ENCODE results near the gene MEI4. TPM values are rescaled to one million over a fixed set of nuclear protein-coding genes. Genes with fewer than 3 reads are reported as not detected.
"Not testable (repeated sequence)": the region's sequence is repeated elsewhere in the genome, so short reads cannot be mapped to it uniquely, and the experiment has no call there.

MEI4 gene
- total and polyA plus RNA-seq, 5 experiments from 2014 or later: 0.08 to 0.18 (median 0.14) TPM; not detected in 2

DNA sequence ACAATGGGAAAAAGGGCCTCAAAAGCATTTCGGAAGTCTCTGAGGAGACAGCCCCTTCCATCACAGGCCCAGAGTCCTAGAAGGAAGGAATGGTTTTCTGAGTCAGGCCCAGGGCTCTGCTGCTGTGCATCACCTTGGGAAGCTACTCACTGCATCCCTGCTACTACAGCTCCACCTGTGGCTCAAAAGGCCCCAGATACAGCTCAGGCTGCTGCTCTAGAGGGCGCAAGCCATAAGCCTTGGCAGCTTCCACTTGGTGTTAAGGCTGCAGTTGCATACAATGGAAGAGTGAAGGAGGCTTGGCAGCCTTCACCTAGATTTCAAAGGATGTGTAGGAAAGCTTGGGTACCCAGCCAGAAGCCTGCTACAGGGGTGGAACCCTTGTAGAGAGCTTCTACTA is 54.8 kb downstream of the MEI4 start:
- Mint-ChIP-seq H3K4me1 (no peaks in the 10 kb centered on the region), H3K27ac (no peak overlapping the region), H3K27me3 (no peaks in the 10 kb centered on the region), H3K36me3 (peaks cover 0 to 14% (median 0%) of the 10 kb centered on the region in 3 donors), H3K9me3 (peaks cover 7 to 51% (median 17%) of the 10 kb centered on the region in 9 donors), H3K4me3 (no peak overlapping the region)
- no peak for DNase-seq
- POLR2A ChIA-PET: no interaction called here
- ATAC-seq: no peak

DNA sequence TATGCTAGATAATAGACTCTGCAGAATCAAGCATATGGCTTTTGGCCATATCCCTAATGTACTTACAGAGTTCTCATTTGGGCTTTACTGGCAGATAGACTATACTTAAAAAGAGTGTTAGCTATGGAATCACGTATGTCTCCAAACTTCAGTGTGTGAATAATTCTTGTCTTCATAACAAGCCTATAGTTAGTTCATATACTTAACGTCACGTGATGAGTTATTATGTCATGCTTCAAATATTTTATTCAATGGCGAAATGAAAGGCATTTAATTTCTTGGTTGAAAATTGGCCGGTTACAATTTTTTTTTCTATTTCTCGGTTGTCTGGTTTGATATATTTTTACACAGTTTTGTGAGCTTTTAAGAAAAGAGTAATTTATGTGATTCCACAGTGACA is 62.7 kb downstream of the MEI4 start:
- Mint-ChIP-seq H3K27ac (no peak overlapping the region), H3K27me3 (no peaks in the 10 kb centered on the region), H3K4me1 (no peaks in the 10 kb centered on the region), H3K36me3 (no peaks in the 10 kb centered on the region), H3K4me3 (no peak overlapping the region), H3K9me3 (peaks cover 0 to 17% (median 0%) of the 10 kb centered on the region in 9 donors)
- POLR2A ChIA-PET: no interaction called here
- no peak for ATAC-seq
- DNase-seq: no peak

DNA sequence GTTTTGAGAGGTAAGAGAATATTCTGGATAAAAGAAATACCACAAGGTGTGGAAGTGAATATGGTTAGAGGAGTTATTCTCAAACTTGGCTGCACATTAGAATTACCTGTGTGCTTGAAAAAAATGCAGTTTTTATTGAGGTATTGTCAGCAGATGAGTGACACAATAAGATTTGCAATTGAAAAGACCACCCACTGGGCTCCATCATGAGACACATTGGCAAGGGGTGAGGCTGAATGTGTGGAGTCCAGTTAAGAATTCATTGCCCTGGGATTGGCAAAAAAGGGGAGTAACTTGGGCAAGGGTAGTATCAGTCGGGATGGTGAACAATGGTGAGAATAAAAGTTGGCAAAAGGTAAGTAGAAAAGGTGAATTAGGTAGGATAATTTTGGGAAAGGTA is 63.5 kb downstream of the MEI4 start:
- POLR2A ChIA-PET: no interaction called here
- Mint-ChIP-seq H3K9me3 (peaks cover 0 to 17% (median 0%) of the 10 kb centered on the region in 9 donors), H3K27me3 (no peaks in the 10 kb centered on the region), H3K36me3 (no peaks in the 10 kb centered on the region), H3K4me3 (no peak overlapping the region), H3K27ac (no peak overlapping the region), H3K4me1 (no peaks in the 10 kb centered on the region)
- DNase-seq (no peak), ATAC-seq (no peak)

DNA sequence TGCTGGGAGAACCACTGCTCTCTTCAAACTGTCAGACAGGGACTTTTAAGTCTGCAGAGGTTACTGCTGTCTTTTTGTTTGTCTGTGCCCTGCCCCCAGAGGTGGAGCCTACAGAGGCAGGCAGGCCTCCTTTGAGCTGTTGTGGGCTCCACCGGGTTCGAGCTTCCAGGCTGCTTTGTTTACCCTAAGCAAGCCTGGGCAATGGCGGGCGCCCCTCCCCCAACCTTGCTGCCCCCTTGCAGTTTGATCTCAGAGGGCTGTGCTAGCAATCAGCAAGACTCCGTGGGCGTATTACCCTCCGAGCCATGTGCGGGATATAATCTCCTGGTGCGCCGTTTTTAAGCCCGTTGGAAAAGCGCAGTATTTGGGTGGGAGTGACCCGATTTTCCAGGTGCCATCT is 83.2 kb downstream of the MEI4 start:
- H3K4me3 Mint-ChIP-seq, H3K4me1 Mint-ChIP-seq, DNase-seq, H3K36me3 Mint-ChIP-seq, ATAC-seq, POLR2A ChIA-PET, H3K27me3 Mint-ChIP-seq, H3K27ac Mint-ChIP-seq: not testable (repeated sequence)
- peaks cover 0 to 31% (median 8%) of the 10 kb centered on the region in 9 donors for H3K9me3 Mint-ChIP-seq

DNA sequence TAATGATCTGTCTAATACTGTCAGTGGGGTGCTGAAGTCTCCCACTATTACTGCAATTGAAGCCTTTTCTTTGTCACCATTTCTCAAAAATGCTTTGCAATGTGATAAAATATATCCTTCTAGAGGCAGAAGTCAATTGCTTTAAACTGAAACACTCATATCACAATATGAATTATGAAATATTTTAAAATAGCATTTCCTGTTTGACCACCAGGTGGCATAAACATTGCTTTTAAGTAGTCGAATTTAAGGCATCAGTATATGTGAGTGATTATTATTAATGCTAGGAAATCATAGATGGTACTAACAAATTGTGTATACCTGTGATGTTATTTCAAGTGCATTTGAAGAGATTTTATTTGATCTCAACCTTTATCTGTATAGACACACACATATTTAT is 87.5 kb downstream of the MEI4 start:
- no peak for DNase-seq
- ATAC-seq: no peak
- no peaks in the 10 kb centered on the region for H3K36me3 Mint-ChIP-seq

DNA sequence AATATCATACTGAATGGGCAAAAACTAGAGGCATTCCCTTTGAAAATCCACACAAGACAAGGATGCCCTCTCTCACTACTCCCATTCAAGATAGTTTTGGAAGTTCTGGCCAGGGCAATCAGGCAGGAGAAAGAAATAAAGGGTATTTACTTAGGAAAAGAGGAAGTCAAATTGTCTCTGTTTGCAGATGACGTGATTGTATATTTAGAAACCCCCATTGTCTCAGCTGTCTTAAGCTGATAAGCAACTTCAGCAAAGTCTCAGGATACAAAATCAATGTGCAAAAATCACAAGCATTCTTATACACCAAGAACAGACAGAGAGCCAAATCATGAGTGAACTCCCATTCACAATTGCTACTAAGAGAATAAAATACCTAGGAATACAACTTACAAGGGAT is 99.3 kb downstream of the MEI4 start:
- H3K36me3 Mint-ChIP-seq, H3K4me3 Mint-ChIP-seq, H3K27ac Mint-ChIP-seq, POLR2A ChIA-PET, ATAC-seq, H3K4me1 Mint-ChIP-seq, DNase-seq, H3K27me3 Mint-ChIP-seq: not testable (repeated sequence)
- peaks cover 0 to 36% (median 15%) of the 10 kb centered on the region in 9 donors for H3K9me3 Mint-ChIP-seq

More for the DNA sequence above, 87.5 kb downstream of the MEI4 start:
- no peaks in the 10 kb centered on the region for H3K4me1 Mint-ChIP-seq
- H3K4me3 Mint-ChIP-seq: no peak overlapping the region
- H3K9me3 Mint-ChIP-seq: peaks cover 0 to 21% (median 8%) of the 10 kb centered on the region in 9 donors
- POLR2A ChIA-PET: no interaction called here
- peaks cover 0 to 3% (median 0%) of the 10 kb centered on the region in 5 donors for H3K27me3 Mint-ChIP-seq
- H3K27ac Mint-ChIP-seq: no peak overlapping the region

DNA sequence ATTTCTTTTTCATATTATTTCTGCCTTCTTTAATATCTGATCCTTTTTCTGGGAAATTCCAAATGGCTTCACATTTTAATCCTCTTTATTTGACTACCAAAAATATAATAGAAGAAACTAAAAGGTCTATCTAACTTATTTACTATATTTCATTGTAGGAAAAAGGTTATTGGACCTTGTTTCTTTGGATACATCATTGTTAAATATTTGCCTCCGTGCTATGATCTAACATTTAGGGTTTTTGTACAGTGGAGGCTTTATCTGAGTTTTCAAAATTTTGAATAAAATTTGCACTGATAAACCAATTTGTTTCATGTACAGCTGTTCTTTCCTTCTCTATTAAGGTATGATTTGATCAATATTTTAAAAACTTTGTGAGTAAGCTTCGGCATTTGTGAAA is 109.5 kb downstream of the MEI4 start:
- POLR2A ChIA-PET: no interaction called here
- H3K9me3 Mint-ChIP-seq: peaks cover 0 to 15% (median 6%) of the 10 kb centered on the region in 9 donors
- no peaks in the 10 kb centered on the region for H3K27me3 Mint-ChIP-seq
- no peak overlapping the region for H3K4me3 Mint-ChIP-seq
- H3K27ac Mint-ChIP-seq: no peak overlapping the region
- no peaks in the 10 kb centered on the region for H3K36me3 Mint-ChIP-seq
- ATAC-seq: no peak
- H3K4me1 Mint-ChIP-seq: no peaks in the 10 kb centered on the region
- DNase-seq: no peak

DNA sequence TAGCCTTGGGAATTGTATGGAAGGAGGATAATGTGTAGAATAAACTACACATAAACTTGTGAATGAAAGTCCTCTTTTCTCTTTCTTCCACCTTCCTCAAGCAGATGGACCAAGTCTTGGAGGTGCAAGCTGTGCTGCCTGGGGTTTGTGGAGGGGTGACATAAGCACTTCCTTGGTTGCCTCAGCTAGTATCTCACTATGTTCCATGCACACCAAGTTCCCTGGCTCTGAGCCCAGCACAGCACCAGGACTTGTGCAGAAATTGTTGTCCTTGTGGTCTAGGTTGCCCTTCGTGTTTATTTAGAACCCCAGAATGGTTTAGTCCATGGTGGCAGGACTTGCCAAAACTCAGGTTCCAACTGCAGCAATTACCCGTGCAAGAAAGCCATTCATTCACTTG is 110.3 kb downstream of the MEI4 start:
- no peaks in the 10 kb centered on the region for H3K4me1 Mint-ChIP-seq
- peaks cover 0 to 15% (median 6%) of the 10 kb centered on the region in 9 donors for H3K9me3 Mint-ChIP-seq
- POLR2A ChIA-PET: no interaction called here
- no peaks in the 10 kb centered on the region for H3K36me3 Mint-ChIP-seq
- DNase-seq: no peak
- no peak overlapping the region for H3K4me3 Mint-ChIP-seq
- no peak overlapping the region for H3K27ac Mint-ChIP-seq
- no peak for ATAC-seq
- H3K27me3 Mint-ChIP-seq: no peaks in the 10 kb centered on the region

DNA sequence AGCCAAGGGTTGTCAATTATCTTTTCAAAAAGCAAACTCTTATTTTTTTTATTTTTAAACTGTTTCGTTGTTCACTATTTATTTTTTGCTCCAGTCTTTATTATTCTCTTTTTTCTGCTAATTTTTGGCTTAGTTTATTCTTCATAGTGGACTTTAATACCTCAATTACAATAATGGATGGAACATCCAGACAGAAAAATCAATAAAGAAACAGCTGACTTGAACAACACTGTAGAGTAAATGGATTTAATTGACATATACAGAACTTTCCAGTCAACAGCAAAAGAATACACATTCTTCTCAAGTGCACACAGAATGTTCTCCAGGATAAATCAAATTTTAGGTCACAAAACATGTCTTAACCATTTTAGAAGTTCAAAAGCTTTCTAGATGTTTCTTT is 111.5 kb downstream of the MEI4 start:
- POLR2A ChIA-PET: no interaction called here
- H3K36me3 Mint-ChIP-seq: no peaks in the 10 kb centered on the region
- H3K4me1 Mint-ChIP-seq: no peaks in the 10 kb centered on the region
- H3K4me3 Mint-ChIP-seq: no peak overlapping the region
- H3K27ac Mint-ChIP-seq: no peak overlapping the region
- peaks cover 0 to 6% (median 2%) of the 10 kb centered on the region in 9 donors for H3K9me3 Mint-ChIP-seq
- ATAC-seq (no peak), DNase-seq (no peak)
- H3K27me3 Mint-ChIP-seq: no peaks in the 10 kb centered on the region

DNA sequence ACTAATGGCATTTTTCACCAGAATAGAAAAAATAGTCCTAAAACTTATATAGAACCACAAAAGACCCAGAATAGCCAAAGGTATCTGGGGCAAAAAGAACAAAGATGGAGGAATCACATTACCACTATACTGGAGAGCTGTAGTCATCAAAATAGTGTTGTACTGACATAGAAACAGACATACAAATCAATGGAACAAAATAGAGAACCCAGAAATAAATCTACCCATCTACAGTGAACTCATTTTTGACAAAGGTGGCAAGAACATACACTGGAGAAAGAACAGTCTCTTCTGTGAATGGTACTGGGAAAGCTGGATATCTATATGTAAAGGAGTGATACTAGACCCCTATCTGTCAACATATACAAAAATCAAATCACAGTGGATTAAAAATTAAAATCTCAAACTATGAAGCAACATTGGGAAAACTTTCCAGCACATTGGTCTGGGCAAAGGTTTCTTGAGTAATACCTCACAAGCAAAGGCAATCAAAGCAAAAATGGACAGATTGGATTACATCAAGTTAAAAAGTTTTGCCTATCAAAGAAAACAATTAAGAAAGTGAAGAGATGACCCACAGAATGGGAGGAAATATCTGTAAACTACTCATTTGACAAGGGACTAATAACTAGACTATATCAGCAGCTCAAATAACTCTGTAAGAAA is 120.5 kb downstream of the MEI4 start:
- no peak for DNase-seq
- POLR2A ChIA-PET: no interaction called here
- H3K27ac Mint-ChIP-seq: no peak overlapping the region
- H3K4me1 Mint-ChIP-seq: no peaks in the 10 kb centered on the region
- no peak for ATAC-seq
- H3K27me3 Mint-ChIP-seq: no peaks in the 10 kb centered on the region
- peaks cover 0 to 42% (median 10%) of the 10 kb centered on the region in 9 donors for H3K9me3 Mint-ChIP-seq
- H3K36me3 Mint-ChIP-seq: no peaks in the 10 kb centered on the region
- no peak overlapping the region for H3K4me3 Mint-ChIP-seq

DNA sequence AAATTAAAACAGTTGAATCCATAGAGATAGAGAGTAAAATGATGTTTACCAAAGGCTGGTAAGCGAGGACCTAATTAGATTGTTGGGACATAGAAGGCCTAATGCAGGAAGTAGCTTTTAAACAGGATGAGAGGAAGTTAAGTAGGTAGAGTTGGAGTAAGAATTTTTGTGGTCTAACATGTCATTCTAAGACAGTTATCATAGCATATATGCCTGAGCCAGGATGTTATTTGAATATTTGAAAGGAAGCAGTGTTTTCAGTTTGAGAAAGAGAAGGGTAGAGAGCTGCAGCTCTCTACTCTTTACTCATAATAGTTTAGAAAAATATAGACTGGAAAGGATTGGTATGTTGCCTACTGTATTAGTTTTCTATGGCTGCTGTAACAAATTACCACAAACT is 121.6 kb downstream of the MEI4 start:
- peaks cover 0 to 42% (median 10%) of the 10 kb centered on the region in 9 donors for H3K9me3 Mint-ChIP-seq
- no peak overlapping the region for H3K4me3 Mint-ChIP-seq
- no peaks in the 10 kb centered on the region for H3K27me3 Mint-ChIP-seq
- no peak overlapping the region for H3K27ac Mint-ChIP-seq
- H3K36me3 Mint-ChIP-seq: no peaks in the 10 kb centered on the region
- no peaks in the 10 kb centered on the region for H3K4me1 Mint-ChIP-seq
- ATAC-seq (no peak), DNase-seq (no peak)
- POLR2A ChIA-PET: no interaction called here

DNA sequence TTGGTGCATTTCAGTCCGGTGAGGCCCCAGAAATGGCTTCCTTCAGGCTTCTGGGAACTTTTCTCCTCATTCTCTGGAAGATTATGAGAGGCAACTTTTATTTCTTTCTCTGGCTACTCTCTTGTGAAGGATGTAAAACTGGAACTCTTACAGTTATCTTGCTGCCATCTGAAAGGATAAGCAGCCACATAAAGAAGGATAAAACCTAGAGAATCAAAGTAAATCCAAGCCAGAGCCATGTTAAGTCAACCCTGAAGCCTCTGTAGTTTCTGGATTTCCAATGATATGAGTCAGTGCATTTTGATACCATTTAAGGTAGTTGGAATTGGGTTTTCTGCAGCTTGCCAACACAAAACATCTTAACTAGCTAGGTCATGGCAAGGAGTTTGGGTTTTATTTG is 123.6 kb downstream of the MEI4 start:
- no peak for DNase-seq
- Mint-ChIP-seq H3K4me3 (no peak overlapping the region), H3K27ac (no peak overlapping the region), H3K27me3 (no peaks in the 10 kb centered on the region), H3K4me1 (no peaks in the 10 kb centered on the region), H3K9me3 (peaks cover 0 to 34% (median 8%) of the 10 kb centered on the region in 9 donors), H3K36me3 (no peaks in the 10 kb centered on the region)
- ATAC-seq: no peak
- POLR2A ChIA-PET: no interaction called here

DNA sequence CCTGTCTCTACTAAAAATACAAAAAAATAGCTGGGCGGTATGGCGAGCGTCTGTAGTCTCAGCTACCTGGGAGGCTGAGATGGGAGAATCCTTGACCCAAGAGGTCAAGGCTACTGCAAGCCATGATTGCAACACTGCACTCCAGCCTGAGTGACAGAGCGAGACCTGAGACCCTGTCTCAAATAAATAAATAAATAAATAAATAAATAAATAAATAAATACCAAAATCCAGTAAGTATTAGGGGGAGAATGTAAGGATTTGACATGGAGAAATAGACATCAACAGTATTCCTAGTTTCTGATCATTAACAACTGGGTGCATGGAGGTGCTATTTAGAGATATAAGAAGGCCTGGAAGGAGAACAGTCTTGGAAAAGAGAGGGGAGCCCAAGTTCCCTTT is 125.7 kb downstream of the MEI4 start:
- Mint-ChIP-seq H3K4me1 (no peaks in the 10 kb centered on the region), H3K36me3 (no peaks in the 10 kb centered on the region), H3K4me3 (no peak overlapping the region), H3K9me3 (peaks cover 0 to 19% (median 8%) of the 10 kb centered on the region in 9 donors), H3K27ac (no peak overlapping the region), H3K27me3 (no peaks in the 10 kb centered on the region)
- POLR2A ChIA-PET: no interaction called here
- DNase-seq: no peak
- no peak for ATAC-seq

DNA sequence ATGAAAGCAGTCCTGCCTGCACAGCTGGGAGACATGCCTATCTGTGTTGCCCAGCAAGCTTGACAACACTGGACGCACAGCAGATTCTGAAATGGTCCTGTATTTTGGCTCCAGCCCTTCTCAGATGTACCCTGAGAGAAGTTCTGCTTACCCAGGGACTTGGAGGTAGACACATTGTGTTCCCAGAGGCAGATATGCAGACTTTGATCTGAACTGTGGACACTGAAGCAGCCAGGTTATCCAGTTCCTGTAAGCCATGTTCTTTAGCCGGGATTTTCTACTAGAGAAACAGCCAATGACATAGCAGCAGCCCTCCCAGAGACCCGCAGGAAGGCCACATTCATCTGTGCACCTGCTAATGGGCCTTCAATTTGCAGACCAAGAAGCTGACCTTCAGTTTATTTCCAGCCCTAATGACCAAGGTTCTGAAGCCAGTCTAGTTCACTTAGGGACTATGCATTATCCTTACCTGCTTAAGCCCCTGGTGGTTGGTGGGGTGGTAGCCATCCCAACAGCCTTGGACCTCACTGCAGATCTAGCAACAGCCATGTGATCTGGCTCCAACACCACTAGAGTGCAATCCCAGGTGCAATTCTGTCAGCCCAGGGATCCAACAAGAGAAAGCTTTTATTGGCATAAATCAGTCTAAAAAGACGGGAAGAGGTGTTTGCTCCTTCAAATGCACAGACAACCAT is 134.2 kb downstream of the MEI4 start:
- DNase-seq: no peak
- no peak overlapping the region for H3K27ac Mint-ChIP-seq
- H3K4me1 Mint-ChIP-seq: no peaks in the 10 kb centered on the region

More for the DNA sequence above, 134.2 kb downstream of the MEI4 start:
- no peaks in the 10 kb centered on the region for H3K36me3 Mint-ChIP-seq
- no peaks in the 10 kb centered on the region for H3K27me3 Mint-ChIP-seq
- ATAC-seq: no peak
- POLR2A ChIA-PET: no interaction called here
- peaks cover 0 to 13% (median 5%) of the 10 kb centered on the region in 9 donors for H3K9me3 Mint-ChIP-seq
- no peak overlapping the region for H3K4me3 Mint-ChIP-seq

All from naive thymus-derived CD8-positive, alpha-beta T cell (primary cell).